Neuron (in vitro differentiated cells): ENCODE results near the gene SYNDIG1.

ENCODE experiments used
- H2AFZ ChIP-seq: one replicate; pipeline ENCODE4 v1.6.1; 2013; ENCODE audit warnings: low read depth, mild to moderate bottlenecking, inconsistent platforms, low read length, moderate library complexity
- H3K27me3 ChIP-seq: one replicate; pipeline ENCODE4 v1.6.1; 2013; ENCODE audit warnings: low read length; ENCODE audit not compliant: insufficient read depth
- H3K36me3 ChIP-seq: one replicate; pipeline ENCODE4 v1.6.1; 2013; ENCODE audit warnings: low read length; ENCODE audit not compliant: insufficient read depth
- H3K4me1 ChIP-seq: one replicate; pipeline ENCODE4 v1.6.1; 2013; ENCODE audit warnings: low read length; ENCODE audit not compliant: insufficient read depth
- H3K4me3 ChIP-seq: 2 replicates; pipeline ENCODE4 v1.5.1; 2013; ENCODE audit warnings: mild to moderate bottlenecking, low read length, moderate library complexity
- H3K9me3 ChIP-seq: one replicate; pipeline ENCODE4 v1.6.1; 2013; ENCODE audit warnings: low read length

SYNDIG1 gene

GRCh38 chr20:24587384-24588046 is 118.1 kb downstream of the SYNDIG1 start:
- H3K4me3 ChIP-seq: no peak overlapping the region
- no peaks in the 10 kb centered on the region for H3K27me3 ChIP-seq

GRCh38 chr20:24588047-24588635 is 118.7 kb downstream of the SYNDIG1 start:
- H3K9me3 ChIP-seq: no peaks in the 10 kb centered on the region
- no peaks in the 10 kb centered on the region for H3K27me3 ChIP-seq
- H3K4me3 ChIP-seq: no peak overlapping the region
- H3K4me1 ChIP-seq: no peaks in the 10 kb centered on the region
- H3K36me3 ChIP-seq: no peaks in the 10 kb centered on the region
- H2AFZ ChIP-seq: no peak overlapping the region

More at GRCh38 chr20:24587384-24588046, 118.1 kb downstream of the SYNDIG1 start:
- Histone ChIP-seq H3K9me3 (no peaks in the 10 kb centered on the region), H2AFZ (no peak overlapping the region), H3K4me1 (no peaks in the 10 kb centered on the region), H3K36me3 (no peaks in the 10 kb centered on the region)

- Histone ChIP-seq H3K4me3 (no peak overlapping the region), H3K4me1 (no peaks in the 10 kb centered on the region), H2AFZ (no peak overlapping the region), H3K36me3 (no peaks in the 10 kb centered on the region), H3K27me3 (no peaks in the 10 kb centered on the region), H3K9me3 (no peaks in the 10 kb centered on the region)
Observed at GRCh38 chr20:24588725-24589340, 119.4 kb downstream of the SYNDIG1 start.

GRCh38 chr20:24589381-24589780 is 120.0 kb downstream of the SYNDIG1 start:
- no peaks in the 10 kb centered on the region for H3K4me1 ChIP-seq
- H2AFZ ChIP-seq: no peak overlapping the region
- no peaks in the 10 kb centered on the region for H3K9me3 ChIP-seq
- H3K36me3 ChIP-seq: no peaks in the 10 kb centered on the region
- no peak overlapping the region for H3K4me3 ChIP-seq
- no peaks in the 10 kb centered on the region for H3K27me3 ChIP-seq

GRCh38 chr20:24589815-24590177 is 120.4 kb downstream of the SYNDIG1 start:
- no peak overlapping the region for H3K4me3 ChIP-seq
- H3K36me3 ChIP-seq: no peaks in the 10 kb centered on the region
- H3K27me3 ChIP-seq: no peaks in the 10 kb centered on the region
- H3K4me1 ChIP-seq: no peaks in the 10 kb centered on the region
- H2AFZ ChIP-seq: no peak overlapping the region
- H3K9me3 ChIP-seq: no peaks in the 10 kb centered on the region

GRCh38 chr20:24590178-24590982 is 121.0 kb downstream of the SYNDIG1 start:
- no peak overlapping the region for H3K4me3 ChIP-seq
- no peak overlapping the region for H2AFZ ChIP-seq
- no peaks in the 10 kb centered on the region for H3K36me3 ChIP-seq
- no peaks in the 10 kb centered on the region for H3K4me1 ChIP-seq
- H3K9me3 ChIP-seq: no peaks in the 10 kb centered on the region
- no peaks in the 10 kb centered on the region for H3K27me3 ChIP-seq

GRCh38 chr20:24597051-24597450 is 127.6 kb downstream of the SYNDIG1 start:
- no peaks in the 10 kb centered on the region for H3K27me3 ChIP-seq
- no peaks in the 10 kb centered on the region for H3K36me3 ChIP-seq
- H3K9me3 ChIP-seq: no peaks in the 10 kb centered on the region
- no peak overlapping the region for H2AFZ ChIP-seq
- H3K4me1 ChIP-seq: no peaks in the 10 kb centered on the region
- H3K4me3 ChIP-seq: no peak overlapping the region

- Histone ChIP-seq H3K4me3 (no peak overlapping the region), H3K36me3 (no peaks in the 10 kb centered on the region), H3K27me3 (no peaks in the 10 kb centered on the region), H3K4me1 (no peaks in the 10 kb centered on the region), H3K9me3 (no peaks in the 10 kb centered on the region), H2AFZ (no peak overlapping the region)
Observed at GRCh38 chr20:24598346-24598745, 128.9 kb downstream of the SYNDIG1 start.

- Histone ChIP-seq H2AFZ (no peak overlapping the region), H3K4me3 (no peak overlapping the region), H3K27me3 (no peaks in the 10 kb centered on the region)
Observed at GRCh38 chr20:24598996-24599395, 129.6 kb downstream of the SYNDIG1 start.

GRCh38 chr20:24600012-24600411 is 130.6 kb downstream of the SYNDIG1 start:
- Histone ChIP-seq H3K36me3 (no peaks in the 10 kb centered on the region), H3K4me3 (no peak overlapping the region), H3K4me1 (no peaks in the 10 kb centered on the region), H3K27me3 (no peaks in the 10 kb centered on the region), H2AFZ (no peak overlapping the region), H3K9me3 (no peaks in the 10 kb centered on the region)

More at GRCh38 chr20:24598996-24599395, 129.6 kb downstream of the SYNDIG1 start:
- H3K36me3 ChIP-seq: no peaks in the 10 kb centered on the region
- H3K9me3 ChIP-seq: no peaks in the 10 kb centered on the region
- H3K4me1 ChIP-seq: no peaks in the 10 kb centered on the region

GRCh38 chr20:24603454-24603853 is 134.0 kb downstream of the SYNDIG1 start:
- H3K4me1 ChIP-seq: no peaks in the 10 kb centered on the region
- no peak overlapping the region for H2AFZ ChIP-seq
- H3K36me3 ChIP-seq: no peaks in the 10 kb centered on the region
- H3K27me3 ChIP-seq: no peaks in the 10 kb centered on the region
- H3K9me3 ChIP-seq: no peaks in the 10 kb centered on the region
- no peak overlapping the region for H3K4me3 ChIP-seq

GRCh38 chr20:24604966-24605665 is 135.7 kb downstream of the SYNDIG1 start:
- Histone ChIP-seq H3K9me3 (no peaks in the 10 kb centered on the region), H2AFZ (no peak overlapping the region), H3K4me1 (no peaks in the 10 kb centered on the region), H3K4me3 (no peak overlapping the region), H3K27me3 (no peaks in the 10 kb centered on the region), H3K36me3 (no peaks in the 10 kb centered on the region)
